Measurements from ENCODE around the gene FAM162A.
A peak's percentile ranks its signal among the peaks of the same experiment; 100 is the strongest.
"Not testable (repeated sequence)": the region's sequence is repeated elsewhere in the genome, so short reads cannot be mapped to it uniquely, and the experiment has no call there.

FAM162A gene, protein sequence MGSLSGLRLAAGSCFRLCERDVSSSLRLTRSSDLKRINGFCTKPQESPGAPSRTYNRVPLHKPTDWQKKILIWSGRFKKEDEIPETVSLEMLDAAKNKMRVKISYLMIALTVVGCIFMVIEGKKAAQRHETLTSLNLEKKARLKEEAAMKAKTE

GRCh38 chr3:122383771-122384697 lies at the start of gene FAM162A:
FAM162A (plus strand) TSS chr3:122384182; CDS start chr3:122384266, 84 bp downstream.
- DNase-seq (ENCODE audit: low spot score), result peak; percentile 94

DNA sequence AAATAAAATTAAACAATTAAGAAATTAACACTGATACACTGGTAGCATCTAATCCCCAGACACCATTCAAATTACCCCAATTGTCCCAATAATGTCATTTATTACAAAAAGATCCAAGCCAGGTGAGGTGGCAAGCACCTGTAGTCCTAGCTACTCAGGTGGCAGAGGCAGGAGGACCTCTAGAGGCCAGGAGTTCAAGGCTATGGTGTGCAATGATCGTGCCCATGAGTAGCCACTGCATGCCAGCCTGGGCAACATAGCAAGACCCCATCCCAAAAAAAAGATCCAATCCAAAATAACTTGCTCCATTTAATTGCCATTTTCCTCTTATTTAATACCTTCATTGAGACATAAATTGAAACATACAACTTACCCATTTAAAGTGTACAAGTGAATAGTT lies 41.2 kb upstream of the FAM162A start:
- DNase-seq (ENCODE audit: low spot score), result no peak

- no peak for DNase-seq (ENCODE audit: low spot score)
Measured at GRCh38 chr3:122343654-122344053, 40.3 kb upstream of the FAM162A start.

DNA sequence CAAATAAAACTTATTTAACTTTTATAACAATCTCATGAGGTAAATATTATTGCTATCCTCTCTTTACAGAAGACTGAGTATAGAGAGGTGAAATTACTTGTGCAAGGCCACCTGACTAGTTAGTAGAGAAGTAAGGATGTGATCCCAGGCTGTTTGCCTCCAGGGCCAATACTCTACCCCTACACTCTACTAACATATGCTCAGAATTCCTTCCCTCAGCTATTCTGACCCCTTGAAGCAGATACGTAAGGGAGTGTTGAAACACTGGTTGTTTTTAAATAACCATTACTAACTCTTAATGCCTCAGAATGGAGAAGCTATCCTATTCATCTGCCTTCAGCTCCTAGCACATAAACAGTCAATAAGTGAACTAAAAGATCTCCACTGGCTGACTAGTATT lies 34.8 kb upstream of the FAM162A start:
- DNase-seq (ENCODE audit: low spot score), result no peak

DNA sequence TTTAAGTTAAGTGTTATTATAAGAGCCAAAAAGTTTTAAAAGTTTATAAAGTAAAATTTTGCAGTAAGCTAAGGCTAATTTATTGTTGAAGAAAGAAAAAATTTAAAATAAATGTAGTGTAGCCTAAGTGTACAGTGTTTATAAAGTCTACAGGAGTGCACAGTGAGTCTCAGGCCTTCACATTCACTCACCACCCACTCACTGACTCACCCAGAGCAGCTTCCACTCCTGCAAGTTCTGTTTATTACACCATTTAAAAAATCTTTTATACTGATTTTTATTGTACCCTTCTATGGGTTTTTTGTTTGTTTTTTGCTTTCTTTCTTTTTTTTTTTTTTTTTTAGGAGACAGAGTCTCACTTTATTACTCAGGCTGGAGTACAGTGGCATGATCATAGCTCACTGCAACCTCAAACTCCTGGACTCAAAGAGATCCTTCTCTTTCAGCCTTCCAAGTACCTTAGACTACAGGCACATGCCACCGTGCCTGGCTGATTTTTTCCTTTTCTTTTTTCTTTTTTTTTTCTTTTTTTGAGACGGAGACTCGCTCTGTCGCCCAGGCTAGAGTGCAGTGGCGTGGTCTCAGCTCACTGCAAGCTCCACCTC lies 33.1 kb upstream of the FAM162A start:
- no peak for DNase-seq (ENCODE audit: low spot score)

- no peak for DNase-seq (ENCODE audit: low spot score)
Measured at GRCh38 chr3:122351612-122352011, 32.4 kb upstream of the FAM162A start.

DNA sequence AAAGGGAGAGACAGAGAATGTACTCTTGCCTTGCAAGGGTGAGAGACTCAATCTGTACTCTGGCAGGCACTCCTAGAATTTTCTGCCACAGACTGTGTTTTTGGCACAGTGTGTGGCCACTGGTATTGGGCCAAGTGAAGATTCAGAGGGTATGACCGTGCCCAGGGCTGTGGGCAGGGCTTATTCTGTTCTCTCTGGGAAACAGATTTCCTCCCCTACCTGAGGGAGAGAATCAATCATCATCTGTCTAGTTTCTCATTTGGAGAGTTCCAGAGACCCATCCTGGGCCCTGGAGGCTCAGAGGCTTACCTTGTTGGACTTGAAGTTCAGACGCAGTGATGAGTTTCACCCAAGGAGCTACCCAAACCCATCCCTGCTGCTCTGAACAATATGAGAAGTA lies 30.8 kb upstream of the FAM162A start:
- peak; percentile 25 for DNase-seq (ENCODE audit: low spot score)

DNA sequence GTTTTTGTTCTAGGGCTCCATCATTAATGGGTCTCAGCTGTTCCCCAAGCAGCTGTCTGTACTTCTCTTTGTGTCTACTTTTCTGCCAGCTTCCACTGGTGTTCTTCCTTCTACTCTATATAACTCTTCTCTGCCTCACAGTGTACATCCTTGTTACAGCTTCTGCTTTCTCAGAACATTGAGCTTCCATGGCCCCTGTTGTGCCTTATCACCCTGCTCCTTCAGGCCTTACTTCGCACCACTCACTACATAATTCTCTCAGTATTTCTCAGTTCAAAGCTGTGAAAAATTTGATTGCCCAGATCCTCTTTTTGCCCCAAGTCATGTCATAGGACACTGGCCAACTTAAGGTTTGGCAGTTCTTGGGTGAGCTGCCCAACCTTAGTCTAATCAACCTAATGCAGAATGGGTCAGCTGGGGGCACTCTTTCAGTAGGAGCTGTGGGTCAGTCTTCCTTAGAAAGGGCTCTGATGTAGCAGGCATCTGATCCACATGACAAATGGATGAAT lies 30.0 kb upstream of the FAM162A start:
- no peak for DNase-seq (ENCODE audit: low spot score)

GRCh38 chr3:122355612-122356011 lies 28.4 kb upstream of the FAM162A start:
- DNase-seq (ENCODE audit: low spot score), result no peak

- peak; percentile 39 for DNase-seq (ENCODE audit: low spot score)
Measured at GRCh38 chr3:122356402-122356801, 27.6 kb upstream of the FAM162A start.

DNA sequence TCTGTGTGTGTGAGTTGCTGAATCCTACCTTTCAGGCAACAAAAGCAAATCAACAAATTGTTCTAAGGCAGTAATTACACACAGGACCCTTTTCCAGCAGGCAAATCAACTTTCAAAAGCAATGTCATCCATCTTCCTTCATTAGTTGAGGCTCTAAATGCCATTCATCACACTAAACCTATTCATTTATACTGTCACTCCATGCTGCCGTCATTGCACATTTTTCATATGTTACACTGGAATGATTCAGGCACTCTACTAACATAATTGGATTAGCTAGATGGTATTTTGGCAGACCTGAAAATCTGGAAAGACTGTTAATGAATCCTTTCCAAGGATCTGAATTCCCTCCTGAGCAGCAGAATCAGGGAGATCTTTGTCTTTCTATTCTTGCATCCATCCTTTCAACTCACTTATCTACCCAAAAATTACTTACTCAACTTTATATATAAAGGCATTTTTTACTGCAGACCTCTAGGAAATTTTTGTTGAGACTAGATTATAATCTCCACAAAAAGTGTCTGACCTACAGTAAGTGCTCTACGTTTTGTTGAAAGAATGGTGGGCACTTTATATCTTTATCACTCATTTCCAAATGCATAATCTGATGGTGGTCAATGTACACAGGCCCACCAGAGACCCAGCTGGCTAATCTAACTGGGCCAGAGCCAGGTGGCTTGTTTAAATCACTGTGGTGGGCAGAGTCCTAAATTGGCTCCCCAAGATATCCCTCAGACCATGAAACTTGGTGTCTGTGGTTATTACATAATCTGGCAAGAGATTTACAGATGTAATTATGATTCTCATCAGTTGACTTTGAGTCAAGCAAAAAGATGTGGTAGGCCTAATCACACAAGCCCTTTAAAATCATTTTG lies 25.9 kb upstream of the FAM162A start:
- no peak for DNase-seq (ENCODE audit: low spot score)

GRCh38 chr3:122358703-122359032 lies 25.3 kb upstream of the FAM162A start:
- no peak for DNase-seq (ENCODE audit: low spot score)

DNA sequence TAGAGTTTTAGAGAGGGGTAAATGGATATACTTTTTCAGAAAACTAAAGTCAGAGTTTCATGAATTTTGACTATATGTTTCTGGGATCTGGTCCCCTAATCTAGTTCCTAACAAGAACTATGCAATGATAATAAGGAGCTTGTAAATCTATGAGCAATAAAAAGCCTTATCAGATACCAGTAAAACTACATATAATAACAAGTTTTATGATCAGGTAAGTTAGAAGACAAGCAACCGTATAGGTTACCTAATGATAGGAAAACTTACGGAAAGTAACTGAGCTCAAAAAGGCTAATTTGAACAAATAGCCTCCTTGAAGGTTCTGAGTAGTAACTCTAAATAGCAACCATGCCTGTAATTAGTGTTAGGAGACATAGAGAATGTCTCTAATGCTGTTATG lies 22.0 kb upstream of the FAM162A start:
- no peak for DNase-seq (ENCODE audit: low spot score)

DNA sequence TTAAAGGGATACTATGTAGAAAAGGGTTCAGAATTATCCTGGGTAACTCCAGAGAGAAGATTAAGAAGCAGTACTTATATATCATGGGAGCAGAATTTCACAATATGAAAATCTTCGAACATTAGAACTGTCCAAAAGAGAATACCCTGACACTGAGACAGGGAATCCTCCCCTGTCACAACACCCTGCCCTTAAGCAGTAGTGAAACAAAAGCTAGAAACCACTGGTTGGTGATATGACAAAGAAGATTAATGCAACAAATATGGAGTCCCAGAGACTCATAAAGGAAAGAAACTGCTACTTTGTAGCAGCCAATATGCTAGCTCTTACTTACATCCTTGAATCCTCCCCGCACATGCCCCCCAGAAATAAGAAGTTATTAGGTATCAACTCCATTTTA lies 19.5 kb upstream of the FAM162A start:
- no peak for DNase-seq (ENCODE audit: low spot score)

DNA sequence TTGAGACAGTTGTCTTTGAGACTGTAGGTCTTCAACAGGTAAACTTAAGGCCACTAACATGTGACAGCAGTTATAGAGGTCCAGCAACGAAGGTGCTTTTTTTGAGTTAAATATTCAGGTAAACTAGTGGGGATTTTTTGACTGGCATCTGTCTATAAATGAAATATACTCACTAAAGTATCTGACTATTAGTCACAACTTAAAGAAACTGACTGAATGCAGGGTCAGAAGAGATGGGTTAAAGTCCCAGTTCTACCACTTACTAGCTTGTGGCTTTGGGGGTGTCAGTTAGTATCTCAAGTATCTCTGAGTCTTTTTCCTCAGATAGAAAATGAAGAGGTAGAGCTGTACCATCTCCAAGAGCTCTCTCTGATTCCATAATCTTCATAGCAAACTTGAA lies 18.9 kb upstream of the FAM162A start:
- DNase-seq (ENCODE audit: low spot score), result no peak

DNA sequence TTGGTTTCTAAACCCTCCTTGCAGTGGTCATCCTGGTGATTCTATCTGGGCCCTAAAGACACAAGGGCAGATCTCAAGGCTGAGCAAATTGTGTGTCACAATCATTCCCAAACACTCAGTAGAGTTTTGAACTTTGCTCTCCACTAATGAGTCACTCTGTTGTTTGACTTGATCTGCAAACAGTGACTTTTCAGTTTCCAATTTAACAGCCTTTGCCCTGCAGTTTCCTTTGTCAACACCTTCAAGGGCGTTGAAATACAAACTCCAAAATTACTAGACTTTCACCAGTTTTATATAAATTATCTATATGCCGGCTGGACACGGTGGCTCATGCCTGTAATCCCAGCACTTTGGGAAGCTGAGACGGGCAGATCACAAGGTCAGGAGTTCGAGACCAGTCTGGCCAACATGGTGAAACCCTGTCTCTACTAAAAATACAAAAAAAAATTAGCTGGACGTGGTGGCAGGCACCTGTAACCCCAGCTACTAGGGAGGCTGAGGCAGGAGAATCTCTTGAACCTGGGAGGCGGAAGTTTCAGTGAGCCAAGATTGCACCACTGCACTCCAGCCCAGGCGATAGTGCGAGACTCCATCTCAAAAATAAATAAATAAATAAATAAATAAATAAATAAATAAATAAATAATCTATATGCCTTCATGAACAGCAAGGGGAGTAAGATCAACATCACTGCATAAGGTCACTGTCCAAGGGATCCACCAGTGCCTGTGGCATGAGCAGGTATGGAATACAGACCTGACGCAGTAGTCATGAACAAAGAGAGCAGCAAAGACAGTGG lies 18.2 kb upstream of the FAM162A start:
- not testable (repeated sequence) for DNase-seq (ENCODE audit: low spot score)

- DNase-seq (ENCODE audit: low spot score), result no peak
Measured at GRCh38 chr3:122366379-122366749, 17.6 kb upstream of the FAM162A start.

DNA sequence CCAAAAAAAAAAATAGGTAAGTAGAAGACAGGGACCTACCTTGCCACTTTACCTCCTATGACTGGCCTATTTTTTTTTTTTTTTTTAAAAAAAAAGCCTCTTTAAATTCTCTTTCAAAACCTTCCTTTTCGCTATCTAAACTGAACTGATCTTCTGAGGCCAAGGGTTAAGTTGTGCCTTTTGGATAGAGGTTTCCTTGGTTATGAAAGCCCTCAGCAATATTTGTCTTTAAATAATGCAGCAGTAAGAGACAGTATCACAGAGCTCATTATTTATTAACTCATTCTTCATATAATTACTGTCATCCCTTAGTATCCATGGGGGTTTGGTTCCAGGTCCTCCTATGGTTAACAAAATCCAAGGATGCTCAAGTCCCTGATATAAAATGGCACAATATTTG lies 9.9 kb upstream of the FAM162A start:
- DNase-seq (ENCODE audit: low spot score), result no peak

DNA sequence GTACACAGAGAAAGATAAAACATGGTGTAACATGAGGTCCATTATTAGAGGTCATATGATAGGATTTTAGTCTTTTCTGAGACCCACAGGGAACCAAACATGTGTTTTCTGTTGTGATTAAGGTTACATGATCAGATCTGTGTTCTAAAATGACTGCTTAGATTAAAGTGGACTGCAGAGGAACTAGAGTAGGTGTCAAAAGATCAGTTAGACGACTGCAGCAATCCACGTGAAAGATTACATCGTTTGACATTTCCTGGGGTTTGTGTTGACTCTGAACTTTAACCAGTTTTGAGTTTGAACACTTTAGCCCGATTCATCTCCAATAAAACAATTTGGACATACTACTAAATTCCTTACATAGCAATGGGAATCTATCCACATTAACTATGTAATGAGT lies 6.0 kb upstream of the FAM162A start:
- DNase-seq (ENCODE audit: low spot score), result no peak

DNA sequence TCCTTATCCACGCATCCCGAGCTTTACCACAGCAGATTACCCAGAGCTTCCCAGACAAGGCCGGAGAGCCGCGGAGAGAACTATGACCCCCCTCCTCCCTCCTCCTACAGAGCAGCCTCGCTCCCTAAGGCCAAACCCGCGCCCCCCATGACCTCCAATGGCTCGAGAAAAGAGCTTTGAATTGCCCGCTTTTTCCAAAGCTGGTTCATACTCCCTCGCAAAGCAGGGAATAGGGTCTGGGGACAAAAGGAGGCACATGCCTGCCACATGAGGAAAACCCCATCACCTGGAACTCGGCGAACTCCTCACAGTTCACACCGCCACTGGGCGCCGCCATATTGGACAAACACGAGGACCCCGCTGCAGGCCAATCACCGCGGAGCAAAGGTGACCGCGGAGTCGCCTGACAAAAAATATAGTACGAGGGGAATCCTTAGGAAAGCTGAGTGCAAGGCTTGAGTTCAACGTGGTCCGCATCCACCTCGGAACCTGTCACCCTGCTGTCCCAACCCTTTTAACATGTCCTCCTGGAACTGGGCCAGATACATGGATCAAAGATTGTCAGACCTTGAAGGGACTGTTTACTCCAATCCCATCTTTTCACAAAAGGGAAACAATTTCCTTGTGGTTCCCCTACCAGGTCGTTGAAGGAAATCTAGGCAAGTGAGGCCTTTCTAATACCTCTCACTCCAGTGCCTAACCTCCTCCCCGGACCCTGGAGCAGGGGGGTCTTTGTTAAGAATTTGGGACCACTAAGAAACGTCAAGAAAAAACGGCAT lies 905 bp upstream of the FAM162A start, which contains the start of gene MIX23:
Gene MIX23 (minus strand): TSS at position 344 of the 779 bp plus-strand sequence. CDS start 7 bp downstream, at position 337.
- peak; percentile 94 for DNase-seq (ENCODE audit: low spot score)
